Measurements from ENCODE around the gene EDA. TPM values are rescaled to one million over a fixed set of nuclear protein-coding genes. Genes with fewer than 3 reads are reported as not detected.
A peak's percentile ranks its signal among the peaks of the same experiment; 100 is the strongest.

Gene EDA
- total and polyA plus RNA-seq, 2 of the 13 experiments (the other 11 are each of a cell fraction or from before 2014, with no cell fraction given): 8.8 to 11.2 TPM

GRCh38 chrX:70016513-70016912 lies 400.6 kb downstream of the EDA start:
- ChIA-PET CTCF (ENCODE audit: low intra/inter-chr PET ratio, low total read pairs) (no interaction called here), POLR2A (no interaction called here)
- no peak overlapping the region for H3K27ac ChIP-seq (ENCODE audit: extremely low read length, insufficient read depth, low read length)
- no peak overlapping the region for H3K4me2 ChIP-seq (ENCODE audit: low read depth, low read length)
- H4K20me1 ChIP-seq (ENCODE audit: insufficient read depth, low read length): no peaks in the 10 kb centered on the region
- no peak overlapping the region for H3K4me3 ChIP-seq (replicated peaks in 1 of 3; ENCODE audit: insufficient read depth in 1 of 3, low read depth in 2 of 3, low read length in 3 of 3)
- H3K27me3 ChIP-seq (ENCODE audit: control insufficient read depth in 1 of 2, insufficient read depth in 2 of 2, low read length in 2 of 2): no peaks in the 10 kb centered on the region
- no peaks in the 10 kb centered on the region for H3K36me3 ChIP-seq (replicated peaks in 1 of 2; ENCODE audit: control insufficient read depth in 1 of 2, insufficient read depth in 2 of 2, low read length in 2 of 2)
- H3K9me3 ChIP-seq (ENCODE audit: low read length): no peaks in the 10 kb centered on the region
- FAIRE-seq (peak; percentile 68), ATAC-seq (no peak), DNase-seq (ENCODE audit: low spot score) (no peak)
- H3K79me2 ChIP-seq (ENCODE audit: insufficient read depth, low read length): no peaks in the 10 kb centered on the region
- in situ Hi-C loops (cut with HindIII; ENCODE audit: extremely low pct_ligation_motif_present, low pct_unique_long_range_greater_than_20kb): no loop called here
- no peak overlapping the region for H3K9ac ChIP-seq (ENCODE audit: insufficient read depth, low read depth, low read length)
- intact Hi-C loops (cut with micrococcal nuclease; ENCODE audit: unreplicated experiment): no loop called here
- 97% methylated on average over 2 of the region's 2 CpGs for WGBS (ENCODE audit: low lambda C conversion rate)
- H3K4me1 ChIP-seq (ENCODE audit: insufficient read depth, low read length): no peaks in the 10 kb centered on the region
- no TSS peak for BruUV-seq (replicated peaks)
- no peak overlapping the region for H2AFZ ChIP-seq (ENCODE audit: low read length)
- TF ChIP-seq AHDC1 (CRISPR knock-in tag; IDR thresholded peaks at IDR 0.05; ENCODE audit: borderline replicate concordance): no peak
- no peak for TF ChIP-seq ZNF275 (CRISPR knock-in tag; IDR thresholded peaks at IDR 0.05; ENCODE audit: borderline replicate concordance)
- TF ChIP-seq DBP (CRISPR knock-in tag; IDR thresholded peaks at IDR 0.05; ENCODE audit: not compliant biosample characterization): no peak
- no peak for TF ChIP-seq ZSCAN22 (CRISPR knock-in tag; IDR thresholded peaks at IDR 0.05)
- TF ChIP-seq RBM22 (optimal IDR thresholded peaks at IDR 0.05; ENCODE audit: low read length): no peak
- no peak for TF ChIP-seq TAF1 (CRISPR knock-in tag; IDR thresholded peaks at IDR 0.05)
- no peak for TF ChIP-seq TMF1 (CRISPR knock-in tag; IDR thresholded peaks at IDR 0.05; ENCODE audit: low read depth)
- TF ChIP-seq ZNF343 (CRISPR knock-in tag; IDR thresholded peaks at IDR 0.05): no peak
- no peak for TF ChIP-seq E2F2 (CRISPR knock-in tag; IDR thresholded peaks at IDR 0.05; ENCODE audit: borderline replicate concordance)
- TF ChIP-seq PHF5A (CRISPR knock-in tag; IDR thresholded peaks at IDR 0.05; ENCODE audit: low read depth, unreplicated experiment): no peak
- TF ChIP-seq CHD4 (IDR thresholded peaks at IDR 0.05; ENCODE audit: borderline replicate concordance, low read length): no peak
- TF ChIP-seq ZNF12 (CRISPR knock-in tag; IDR thresholded peaks at IDR 0.05): no peak
- no peak for TF ChIP-seq WIZ (CRISPR knock-in tag; IDR thresholded peaks at IDR 0.05)
- no peak for TF ChIP-seq MBNL3 (CRISPR knock-in tag; conservative IDR thresholded peaks at IDR 0.05)
- TF ChIP-seq THAP11 (CRISPR knock-in tag; IDR thresholded peaks at IDR 0.05): no peak
- TF ChIP-seq NAIF1 (CRISPR knock-in tag; IDR thresholded peaks at IDR 0.05; ENCODE audit: borderline replicate concordance): no peak
- TF ChIP-seq MTF1 (CRISPR knock-in tag; IDR thresholded peaks at IDR 0.05): no peak
- TF ChIP-seq DPF2 (CRISPR knock-in tag; IDR thresholded peaks at IDR 0.05; ENCODE audit: borderline replicate concordance, low read depth): no peak
